Fibroblast of villous mesenchyme (primary cell): ENCODE data around the gene ZNF862. TPM values are rescaled to one million over a fixed set of nuclear protein-coding genes. Genes with fewer than 3 reads are reported as not detected.

Source experiments
- DNase-seq: peaks from one replicate; pipeline ENCODE4 v3.0.0-alpha.2; 2010; ENCODE audit warnings: low read depth
- H3K4me3 ChIP-seq: 2 replicates; pipeline ENCODE4 v1.5.1; 2011; ENCODE audit warnings: low read depth, mild to moderate bottlenecking, low read length
- total RNA-seq: library from RNA; depleted of rRNA; stranded (reverse); fragments of >200 nt; gene quantifications from 2 replicates; pipeline ENCODE4 v1.2.3, GENCODE V29; 2012
- TF ChIP-seq, protein P1 (sequence below): IDR thresholded peaks from 2 replicates; pipeline ENCODE4 v1.5.1; 2012; ENCODE audit warnings: low read depth, mild to moderate bottlenecking, low read length; ENCODE audit not compliant: insufficient read depth

ZNF862 gene
- total RNA-seq, 1 donor: 8.2 TPM

GRCh38 chr7:149856583-149856982 lies 18.4 kb downstream of the ZNF862 start:
- no peak overlapping the region for H3K4me3 ChIP-seq
- TF ChIP-seq, protein P1, sequence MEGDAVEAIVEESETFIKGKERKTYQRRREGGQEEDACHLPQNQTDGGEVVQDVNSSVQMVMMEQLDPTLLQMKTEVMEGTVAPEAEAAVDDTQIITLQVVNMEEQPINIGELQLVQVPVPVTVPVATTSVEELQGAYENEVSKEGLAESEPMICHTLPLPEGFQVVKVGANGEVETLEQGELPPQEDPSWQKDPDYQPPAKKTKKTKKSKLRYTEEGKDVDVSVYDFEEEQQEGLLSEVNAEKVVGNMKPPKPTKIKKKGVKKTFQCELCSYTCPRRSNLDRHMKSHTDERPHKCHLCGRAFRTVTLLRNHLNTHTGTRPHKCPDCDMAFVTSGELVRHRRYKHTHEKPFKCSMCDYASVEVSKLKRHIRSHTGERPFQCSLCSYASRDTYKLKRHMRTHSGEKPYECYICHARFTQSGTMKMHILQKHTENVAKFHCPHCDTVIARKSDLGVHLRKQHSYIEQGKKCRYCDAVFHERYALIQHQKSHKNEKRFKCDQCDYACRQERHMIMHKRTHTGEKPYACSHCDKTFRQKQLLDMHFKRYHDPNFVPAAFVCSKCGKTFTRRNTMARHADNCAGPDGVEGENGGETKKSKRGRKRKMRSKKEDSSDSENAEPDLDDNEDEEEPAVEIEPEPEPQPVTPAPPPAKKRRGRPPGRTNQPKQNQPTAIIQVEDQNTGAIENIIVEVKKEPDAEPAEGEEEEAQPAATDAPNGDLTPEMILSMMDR: no peak
- no peak for DNase-seq

GRCh38 chr7:149859369-149859768 lies 21.2 kb downstream of the ZNF862 start:
- TF ChIP-seq, protein P1: no peak
- no peak overlapping the region for H3K4me3 ChIP-seq
- DNase-seq: no peak

DNA sequence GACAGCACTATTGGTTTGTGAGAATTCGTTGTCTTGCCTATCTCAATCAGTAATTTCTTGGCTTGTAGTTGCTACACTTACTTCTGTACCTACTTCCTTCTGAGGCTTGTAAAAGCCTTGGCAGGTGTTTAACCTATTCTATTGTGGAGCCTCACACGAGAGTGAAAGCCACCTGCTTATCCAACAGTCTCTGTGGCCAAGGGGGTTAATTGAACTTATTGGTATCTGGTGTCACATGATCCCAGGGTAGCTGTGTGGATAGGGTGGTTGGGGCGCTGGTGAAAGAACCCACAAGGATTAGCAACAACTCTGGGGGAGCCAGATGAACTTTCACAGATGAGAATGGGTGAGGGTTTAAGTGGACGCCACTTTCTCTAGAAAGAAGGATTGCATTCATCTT lies 21.7 kb downstream of the ZNF862 start:
- no peak overlapping the region for H3K4me3 ChIP-seq
- TF ChIP-seq, protein P1: no peak
- no peak for DNase-seq

- no peak overlapping the region for H3K4me3 ChIP-seq
- DNase-seq: no peak
- TF ChIP-seq, protein P1: no peak
Observed at GRCh38 chr7:149860821-149861727, 22.9 kb downstream of the ZNF862 start.

DNA sequence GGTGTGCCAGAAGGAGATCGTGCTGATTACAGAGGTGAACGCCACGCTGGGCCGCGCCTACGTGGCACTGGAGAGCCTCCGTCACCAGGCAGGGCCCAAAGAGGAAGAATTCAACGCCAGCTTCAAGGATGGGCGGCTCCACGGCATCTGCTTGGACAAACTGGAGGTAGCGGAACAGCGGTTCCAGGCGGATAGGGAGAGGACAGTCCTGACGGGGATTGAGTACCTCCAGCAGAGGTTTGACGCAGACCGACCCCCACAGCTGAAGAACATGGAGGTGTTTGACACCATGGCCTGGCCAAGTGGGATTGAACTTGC lies 23.5 kb downstream of the ZNF862 start:
- H3K4me3 ChIP-seq: no peak overlapping the region
- no peak for DNase-seq
- TF ChIP-seq, protein P1: no peak

DNA sequence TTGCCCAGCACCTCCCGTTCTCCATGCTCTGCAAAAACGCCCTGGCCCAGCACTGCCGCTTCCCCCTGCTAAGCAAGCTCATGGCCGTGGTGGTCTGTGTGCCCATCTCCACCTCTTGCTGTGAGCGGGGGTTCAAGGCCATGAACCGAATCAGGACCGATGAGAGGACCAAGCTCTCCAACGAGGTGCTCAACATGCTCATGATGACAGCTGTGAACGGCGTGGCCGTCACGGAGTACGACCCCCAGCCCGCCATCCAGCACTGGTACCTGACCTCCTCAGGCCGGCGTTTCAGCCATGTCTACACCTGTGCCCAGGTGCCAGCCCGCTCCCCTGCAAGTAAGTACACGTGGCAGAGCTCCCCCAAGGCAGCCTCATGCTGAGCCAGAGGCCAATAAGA lies 24.0 kb downstream of the ZNF862 start:
- TF ChIP-seq, protein P1: no peak
- no peak for DNase-seq
- H3K4me3 ChIP-seq: no peak overlapping the region

DNA sequence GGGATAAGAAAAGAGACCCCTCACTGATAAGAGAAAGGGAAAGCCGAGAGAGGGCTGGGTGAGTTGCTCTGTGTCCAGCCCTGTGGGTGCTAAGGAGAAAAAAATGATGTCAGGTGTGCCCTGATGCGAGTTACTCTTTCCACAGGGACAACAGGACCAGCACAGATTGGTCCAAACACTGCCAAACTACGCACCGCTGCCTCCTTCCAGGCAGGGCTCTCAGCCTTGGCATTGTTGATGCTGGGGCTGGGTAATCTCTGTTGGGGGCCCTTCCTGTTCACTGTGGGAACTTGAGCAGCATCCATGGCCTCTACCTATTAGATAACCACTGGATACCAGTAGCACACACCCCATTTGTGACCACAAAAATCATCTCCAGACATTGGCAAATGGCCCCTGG lies 25.3 kb downstream of the ZNF862 start:
- H3K4me3 ChIP-seq: no peak overlapping the region
- DNase-seq: no peak
- TF ChIP-seq, protein P1: no peak
